SK-N-MC (cell line): ENCODE data around the gene SDK1.

Source experiments
- EZH2 ChIP-seq: fragments of 200-600 bp; sonication (generic); IDR thresholded peaks from one replicate; pipeline ENCODE4 v1.6.1; 2017; ENCODE audit warnings: antibody characterized with exemption
- POLR2AphosphoS5 ChIP-seq: IDR thresholded peaks from 2 replicates; pipeline ENCODE4 v1.6.1; 2012; ENCODE audit warnings: mild to moderate bottlenecking, low read depth, low read length, borderline replicate concordance

DNA sequence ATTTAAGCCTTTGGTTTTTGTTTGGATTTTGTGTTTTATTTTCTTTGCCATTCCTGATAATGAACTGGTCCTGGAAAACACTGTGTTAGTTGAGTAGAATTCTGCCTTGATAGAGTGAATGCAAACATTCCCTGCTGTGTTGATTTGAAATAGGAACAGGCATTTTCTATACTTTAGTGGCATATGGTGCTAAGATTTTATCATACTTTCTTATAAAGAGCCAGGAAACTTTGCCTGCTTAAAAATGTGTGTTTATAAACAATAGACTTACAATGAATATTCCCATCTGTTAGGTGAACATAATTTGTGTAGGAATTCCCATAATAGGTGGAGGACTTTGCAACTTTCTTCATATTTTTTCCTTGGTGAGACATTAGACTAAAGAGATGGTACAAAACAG lies 333.3 kb downstream of the SDK1 start:
- TF ChIP-seq POLR2AphosphoS5 (no peak), EZH2 (no peak)
